Measurements from ENCODE around the gene ABCD1.
"Not testable (repeated sequence)": the region's sequence is repeated elsewhere in the genome, so short reads cannot be mapped to it uniquely, and the experiment has no call there.

The ABCD1 gene

GRCh38 chrX:153728951-153729631, 4.4 kb downstream of the ABCD1 start:
- no peak for TF ChIP-seq CTCF (IDR thresholded peaks at IDR 0.05; ENCODE audit: borderline replicate concordance, insufficient read depth, low read depth, low read length)
- no peak overlapping the region for H3K4me3 ChIP-seq (ENCODE audit: low read depth, low read length)

GRCh38 chrX:153730115-153730514, 5.5 kb downstream of the ABCD1 start:
- not testable (repeated sequence) for H3K4me3 ChIP-seq (ENCODE audit: low read depth, low read length)

- no peak for TF ChIP-seq CTCF (IDR thresholded peaks at IDR 0.05; ENCODE audit: borderline replicate concordance, insufficient read depth, low read depth, low read length)
- H3K4me3 ChIP-seq (ENCODE audit: low read depth, low read length) = no peak overlapping the region
Measured at GRCh38 chrX:153731117-153731844, 6.6 kb downstream of the ABCD1 start.

GRCh38 chrX:153731845-153732215, 7.2 kb downstream of the ABCD1 start:
- no peak for TF ChIP-seq CTCF (IDR thresholded peaks at IDR 0.05; ENCODE audit: borderline replicate concordance, insufficient read depth, low read depth, low read length)
- no peak overlapping the region for H3K4me3 ChIP-seq (ENCODE audit: low read depth, low read length)

- no peak for TF ChIP-seq CTCF (IDR thresholded peaks at IDR 0.05; ENCODE audit: borderline replicate concordance, insufficient read depth, low read depth, low read length)
- H3K4me3 ChIP-seq (ENCODE audit: low read depth, low read length) = no peak overlapping the region
Measured at GRCh38 chrX:153732401-153732800, 7.7 kb downstream of the ABCD1 start.

GRCh38 chrX:153733651-153734240, 9.1 kb downstream of the ABCD1 start:
- no peak for TF ChIP-seq CTCF (IDR thresholded peaks at IDR 0.05; ENCODE audit: borderline replicate concordance, insufficient read depth, low read depth, low read length)

GRCh38 chrX:153734871-153735270, 10.2 kb downstream of the ABCD1 start:
- H3K4me3 ChIP-seq (ENCODE audit: low read depth, low read length) = no peak overlapping the region
- no peak for TF ChIP-seq CTCF (IDR thresholded peaks at IDR 0.05; ENCODE audit: borderline replicate concordance, insufficient read depth, low read depth, low read length)

More at GRCh38 chrX:153733651-153734240, 9.1 kb downstream of the ABCD1 start:
- no peak overlapping the region for H3K4me3 ChIP-seq (ENCODE audit: low read depth, low read length)
